K562 (cell line): Measurements from ENCODE around the gene TIFAB. TPM values are rescaled to one million over a fixed set of nuclear protein-coding genes. Genes with fewer than 3 reads are reported as not detected.

ENCODE experiments used
- AFF4 ChIP-seq: sonication (generic); formaldehyde crosslinking; IDR thresholded peaks from 2 replicates; pipeline ENCODE4 v1.8.0; 2023; ENCODE audit warnings: mild to moderate bottlenecking, missing genetic modification reagents
- HDAC6 ChIP-seq: IDR thresholded peaks from 2 replicates; pipeline ENCODE4 v1.6.1; 2012; ENCODE audit warnings: low read depth, mild to moderate bottlenecking, control low read depth, inconsistent platforms, low read length, moderate library complexity
- MLLT1 ChIP-seq, 2 experiments: fragments of 450-650 bp; IDR thresholded peaks; 2 replicates each; pipeline ENCODE4 v1.6.1; 2016
- NR3C1 ChIP-seq: sonication (generic); formaldehyde crosslinking; IDR thresholded peaks from 2 replicates; pipeline ENCODE4 v1.8.1; 2022; ENCODE audit warnings: missing genetic modification reagents
- SREBF1 ChIP-seq: fragments of 150-350 bp; IDR thresholded peaks from 2 replicates; pipeline ENCODE4 v1.6.1; 2014; ENCODE audit warnings: antibody characterized with exemption, low read depth, low read length, borderline replicate concordance
- ZFP36 ChIP-seq: fragments of 150-350 bp; IDR thresholded peaks from 2 replicates; pipeline ENCODE4 v1.6.1; 2018; ENCODE audit warnings: low read length, low read depth; ENCODE audit not compliant: partially characterized antibody
- ZFPM2 ChIP-seq: fragments of 250-450 bp; sonication (Bioruptor Pico); IDR thresholded peaks from 2 replicates; pipeline ENCODE4 v1.5.1; 2022; ENCODE audit warnings: mild to moderate bottlenecking
- ZNF780A ChIP-seq: fragments of 250-450 bp; sonication (Bioruptor Pico); IDR thresholded peaks from 2 replicates; pipeline ENCODE4 v1.5.0; 2021; ENCODE audit warnings: mild to moderate bottlenecking
- polyA plus RNA-seq, 8 experiments: library from polyadenylated mRNA; depleted of rRNA in 4 of 8; stranded (reverse) in 5 of 8; unstranded in 3 of 8; fragments of >200 nt; fragmentation: Nextera tagmentation in 2 of 8; fragmentation: Illumina TruSeq in 1 of 8; extraction: Ambion mirVana in 2 of 8; extraction: Trizol in 1 of 8; gene quantifications; 2 replicates each; pipeline versions ENCODE4 v1.2.1 to v1.2.3, GENCODE V29; 2011 to 2014; ENCODE audit warnings: inconsistent platforms in 1 of 8, missing spikeins in 1 of 8
- total RNA-seq, 7 experiments: library from RNA; depleted of rRNA in 6 of 7; stranded (reverse); fragments of >200 nt in 6 of 7; fragmentation: Illumina TruSeq in 2 of 7; extraction: Trizol in 2 of 7; gene quantifications; 2 replicates each; pipeline versions ENCODE4 v1.2.1 to v1.2.3, GENCODE V29; 2011 to 2021; ENCODE audit warnings: low replicate concordance in 1 of 7
- TF ChIP-seq, protein P1 (sequence below), 2 experiments: fragments of 450-650 bp; formaldehyde crosslinking in 1 of 2; IDR thresholded peaks; 2 replicates each; pipeline versions ENCODE4 v1.4.0 to v1.6.1; 2014 to 2020; ENCODE audit warnings: mild to moderate bottlenecking in 2 of 2, borderline replicate concordance in 1 of 2, low read depth in 1 of 2

TIFAB gene
- total and polyA plus RNA-seq, 9 of the 15 experiments (the other 6 are each of a cell fraction or from before 2014, with no cell fraction given): not detected

GRCh38 chr5:135398855-135399793 is 53.0 kb downstream of the TIFAB start, which contains the start of gene MACROH2A1 (continued):
- no peak for TF ChIP-seq ZFP36
- peak in 1 of 2 experiments; percentile 81; a peak in 2 of 4 replicates for TF ChIP-seq MLLT1 (IDR thresholded peaks at IDR 0.05)
- no peak for TF ChIP-seq ZNF780A (CRISPR knock-in tag)
- TF ChIP-seq, protein P1, sequence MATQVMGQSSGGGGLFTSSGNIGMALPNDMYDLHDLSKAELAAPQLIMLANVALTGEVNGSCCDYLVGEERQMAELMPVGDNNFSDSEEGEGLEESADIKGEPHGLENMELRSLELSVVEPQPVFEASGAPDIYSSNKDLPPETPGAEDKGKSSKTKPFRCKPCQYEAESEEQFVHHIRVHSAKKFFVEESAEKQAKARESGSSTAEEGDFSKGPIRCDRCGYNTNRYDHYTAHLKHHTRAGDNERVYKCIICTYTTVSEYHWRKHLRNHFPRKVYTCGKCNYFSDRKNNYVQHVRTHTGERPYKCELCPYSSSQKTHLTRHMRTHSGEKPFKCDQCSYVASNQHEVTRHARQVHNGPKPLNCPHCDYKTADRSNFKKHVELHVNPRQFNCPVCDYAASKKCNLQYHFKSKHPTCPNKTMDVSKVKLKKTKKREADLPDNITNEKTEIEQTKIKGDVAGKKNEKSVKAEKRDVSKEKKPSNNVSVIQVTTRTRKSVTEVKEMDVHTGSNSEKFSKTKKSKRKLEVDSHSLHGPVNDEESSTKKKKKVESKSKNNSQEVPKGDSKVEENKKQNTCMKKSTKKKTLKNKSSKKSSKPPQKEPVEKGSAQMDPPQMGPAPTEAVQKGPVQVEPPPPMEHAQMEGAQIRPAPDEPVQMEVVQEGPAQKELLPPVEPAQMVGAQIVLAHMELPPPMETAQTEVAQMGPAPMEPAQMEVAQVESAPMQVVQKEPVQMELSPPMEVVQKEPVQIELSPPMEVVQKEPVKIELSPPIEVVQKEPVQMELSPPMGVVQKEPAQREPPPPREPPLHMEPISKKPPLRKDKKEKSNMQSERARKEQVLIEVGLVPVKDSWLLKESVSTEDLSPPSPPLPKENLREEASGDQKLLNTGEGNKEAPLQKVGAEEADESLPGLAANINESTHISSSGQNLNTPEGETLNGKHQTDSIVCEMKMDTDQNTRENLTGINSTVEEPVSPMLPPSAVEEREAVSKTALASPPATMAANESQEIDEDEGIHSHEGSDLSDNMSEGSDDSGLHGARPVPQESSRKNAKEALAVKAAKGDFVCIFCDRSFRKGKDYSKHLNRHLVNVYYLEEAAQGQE (IDR thresholded peaks at IDR 0.05; ENCODE audit: borderline replicate concordance): peak; percentile 65
- TF ChIP-seq, protein P1 (CRISPR knock-in tag; IDR thresholded peaks at IDR 0.05; ENCODE audit: low read depth): no peak
- 0 out of 2 replicates have a peak, but pooled peaks have one; percentile 67 for TF ChIP-seq NR3C1
- TF ChIP-seq HDAC6: no peak
- peak; percentile 79; the same call in 1 of the 2 replicates for TF ChIP-seq AFF4
- TF ChIP-seq ZFPM2 (CRISPR knock-in tag): no peak
- TF ChIP-seq SREBF1: no peak
